HG03025 (cell line): ENCODE measurements around the gene MRC2.
"Not testable (repeated sequence)": the region's sequence is repeated elsewhere in the genome, so short reads cannot be mapped to it uniquely, and the experiment has no call there.

Experiments used
- ATAC-seq: cut with Tn5 transposase; IDR thresholded peaks from one replicate; pipeline ENCODE4 v1.9.1; 2021; ENCODE audit warnings: mild to moderate bottlenecking, moderate library complexity; ENCODE audit not compliant: unreplicated experiment, low FRiP score

Gene MRC2

GRCh38 chr17:62676952-62677596 lies 49.6 kb downstream of the MRC2 start:
- ATAC-seq: no peak

GRCh38 chr17:62678214-62678919 lies 50.9 kb downstream of the MRC2 start:
- ATAC-seq: no peak

- no peak for ATAC-seq
Measured at GRCh38 chr17:62679866-62680377, 52.5 kb downstream of the MRC2 start.

GRCh38 chr17:62680541-62681052 lies 53.1 kb downstream of the MRC2 start:
- ATAC-seq: no peak

GRCh38 chr17:62681061-62681938 lies 53.8 kb downstream of the MRC2 start:
- no peak for ATAC-seq

GRCh38 chr17:62681939-62682381 lies 54.5 kb downstream of the MRC2 start:
- ATAC-seq: no peak

GRCh38 chr17:62684179-62684578 lies 56.7 kb downstream of the MRC2 start:
- no peak for ATAC-seq

GRCh38 chr17:62687997-62688396 lies 60.5 kb downstream of the MRC2 start:
- no peak for ATAC-seq

GRCh38 chr17:62688398-62689160 lies 61.1 kb downstream of the MRC2 start:
- no peak for ATAC-seq

GRCh38 chr17:62689441-62690167 lies 62.1 kb downstream of the MRC2 start:
- ATAC-seq: no peak

GRCh38 chr17:62690168-62690897 lies 62.9 kb downstream of the MRC2 start:
- ATAC-seq: no peak

GRCh38 chr17:62691589-62691915 lies 64.1 kb downstream of the MRC2 start:
- not testable (repeated sequence) for ATAC-seq

GRCh38 chr17:62692159-62692651 lies 64.7 kb downstream of the MRC2 start:
- ATAC-seq: no peak

- no peak for ATAC-seq
Measured at GRCh38 chr17:62692721-62693431, 65.4 kb downstream of the MRC2 start.

GRCh38 chr17:62693616-62694409 lies 66.3 kb downstream of the MRC2 start:
- ATAC-seq: no peak

- not testable (repeated sequence) for ATAC-seq
Measured at GRCh38 chr17:62695093-62695738, 67.7 kb downstream of the MRC2 start.

- no peak for ATAC-seq
Measured at GRCh38 chr17:62696256-62696655, 68.8 kb downstream of the MRC2 start.
